IPS-18c (cell line): ENCODE data around the gene FRMD5.
"Not testable (repeated sequence)": the region's sequence is repeated elsewhere in the genome, so short reads cannot be mapped to it uniquely, and the experiment has no call there.

Experiments
- H3K4me3 ChIP-seq: 2 replicates; pipeline ENCODE4 v1.7.0; 2013; ENCODE audit warnings: low read depth, mild to moderate bottlenecking, low read length, moderate library complexity; ENCODE audit not compliant: insufficient read depth
- H3K9me3 ChIP-seq: one replicate; pipeline ENCODE4 v1.6.1; 2013; ENCODE audit warnings: mild to moderate bottlenecking, low read length, moderate library complexity; ENCODE audit not compliant: control insufficient read depth, insufficient read depth

FRMD5 gene

DNA sequence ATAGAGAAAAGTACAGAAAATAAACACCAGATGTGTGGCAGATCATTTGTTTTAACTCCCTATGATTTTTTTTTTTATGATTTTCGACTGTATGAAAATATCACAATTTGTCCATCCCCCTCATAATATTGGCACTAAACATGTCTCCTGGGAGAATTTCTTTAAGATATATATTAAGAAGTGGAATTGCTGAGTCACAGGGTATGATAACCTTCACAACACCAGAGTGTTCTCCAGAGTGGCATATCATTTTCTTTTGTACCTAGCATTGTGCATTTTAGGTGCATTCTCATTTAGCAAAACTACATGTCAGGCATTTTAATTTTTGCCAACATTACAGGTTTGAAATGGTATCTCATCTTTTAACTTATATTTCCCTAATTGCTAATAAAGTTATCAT lies 170.9 kb downstream of the FRMD5 start:
- H3K4me3 ChIP-seq, result no peak overlapping the region
- H3K9me3 ChIP-seq, result peaks cover 4% of the 10 kb centered on the region

DNA sequence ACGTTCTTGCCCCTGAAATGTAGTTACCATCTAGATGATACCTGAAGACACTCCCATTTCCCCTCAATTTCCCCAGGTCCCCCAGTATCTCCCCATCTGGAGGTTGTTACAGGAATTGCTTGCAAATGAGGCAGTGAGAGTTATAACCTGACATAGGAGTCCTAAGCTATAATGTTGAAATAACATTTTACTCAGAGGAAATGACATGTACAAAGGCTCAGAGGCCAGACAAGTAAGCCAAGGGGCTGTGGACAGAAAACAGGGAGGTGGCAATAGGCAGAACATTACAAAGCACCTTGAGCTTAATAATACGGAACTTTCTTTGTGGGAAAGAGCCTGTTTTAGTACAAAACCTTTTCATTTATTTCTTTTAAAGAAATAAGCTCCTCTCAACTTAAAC lies 171.9 kb downstream of the FRMD5 start:
- Histone ChIP-seq H3K4me3 (no peak overlapping the region), H3K9me3 (peaks cover 4% of the 10 kb centered on the region)

DNA sequence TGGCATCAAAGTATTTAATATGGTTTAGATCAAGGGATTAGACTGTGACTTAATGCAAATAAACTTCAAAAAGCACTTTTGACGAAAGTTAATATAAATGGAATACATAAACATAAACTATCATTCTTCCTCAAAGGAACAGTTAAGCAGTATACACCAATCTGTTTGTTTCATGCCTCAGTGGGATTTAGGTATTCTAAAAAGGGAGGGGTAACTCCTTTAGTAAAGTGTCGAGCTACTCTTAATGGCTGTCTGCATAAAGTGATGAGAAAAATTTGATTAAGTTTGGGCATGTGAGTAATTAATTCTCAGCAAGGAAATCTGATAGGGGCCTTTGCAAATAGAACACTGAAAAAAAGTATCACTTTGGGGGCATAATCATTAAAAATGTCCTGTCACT lies 176.9 kb downstream of the FRMD5 start:
- Histone ChIP-seq H3K9me3 (peaks cover 4% of the 10 kb centered on the region), H3K4me3 (no peak overlapping the region)

DNA sequence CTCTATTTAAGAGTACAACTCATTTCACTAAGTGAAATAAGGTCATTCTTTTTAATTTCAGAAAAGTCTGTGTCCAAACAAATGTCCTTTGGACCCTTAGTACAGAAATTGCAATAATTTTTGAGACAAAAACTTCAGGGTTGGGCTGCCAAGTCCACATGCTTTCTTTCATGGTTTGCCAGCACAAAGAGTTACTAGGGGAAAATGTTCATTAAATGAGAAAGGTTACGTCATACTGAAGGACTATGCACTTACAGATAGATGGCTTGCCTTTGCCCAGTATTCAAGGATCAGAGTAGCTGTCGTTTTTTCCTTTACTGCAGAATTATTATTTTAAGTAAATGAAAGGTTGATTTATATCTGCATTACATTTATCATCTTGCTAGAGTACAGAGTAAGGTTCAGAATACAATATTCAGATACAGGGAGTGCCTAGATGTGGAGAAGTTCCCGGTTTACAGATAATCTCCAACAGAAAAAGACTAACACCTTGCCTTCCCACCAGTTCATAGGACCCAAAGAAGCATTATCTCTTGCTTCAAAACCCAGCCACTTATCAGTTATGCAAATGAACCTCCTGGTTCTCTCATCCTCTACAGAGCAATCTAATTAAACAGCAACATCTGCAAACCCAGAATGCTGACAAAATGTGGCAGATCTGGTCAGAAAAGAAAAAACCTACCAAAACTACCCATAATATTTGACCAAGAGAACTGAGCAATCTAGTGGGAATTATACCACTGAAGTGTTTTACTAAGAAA lies 179.3 kb downstream of the FRMD5 start:
- H3K9me3 ChIP-seq, result no peaks in the 10 kb centered on the region
- no peak overlapping the region for H3K4me3 ChIP-seq

DNA sequence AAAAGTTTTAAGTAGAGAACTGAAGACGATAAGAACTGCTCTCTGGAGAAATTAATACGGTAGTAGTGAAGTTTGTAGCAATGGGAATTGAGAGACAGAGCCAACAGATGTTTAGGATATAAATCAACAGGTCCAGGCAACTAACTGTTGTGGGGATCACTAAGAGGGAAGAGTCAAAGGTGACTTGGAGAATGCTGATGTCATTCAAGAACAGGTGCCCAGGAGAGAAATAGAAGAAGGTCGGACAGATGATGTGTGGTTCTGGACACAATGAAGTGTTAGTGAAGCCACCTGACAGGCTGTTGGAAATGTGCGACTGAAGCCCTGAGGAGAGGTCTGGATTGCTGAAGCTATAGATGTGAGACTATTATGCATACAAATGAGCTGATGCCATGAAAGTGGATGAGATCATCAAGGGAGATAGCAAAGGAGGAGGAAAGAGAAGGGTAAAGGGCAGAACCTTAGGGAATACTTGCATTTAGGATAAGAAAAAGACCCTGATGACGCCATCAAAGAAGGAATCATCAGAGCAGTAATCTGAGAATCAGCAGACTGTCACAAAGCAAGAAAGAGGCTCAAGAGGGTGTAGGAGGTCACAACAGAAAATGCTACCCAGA lies 183.7 kb downstream of the FRMD5 start:
- no peak overlapping the region for H3K4me3 ChIP-seq
- no peaks in the 10 kb centered on the region for H3K9me3 ChIP-seq

DNA sequence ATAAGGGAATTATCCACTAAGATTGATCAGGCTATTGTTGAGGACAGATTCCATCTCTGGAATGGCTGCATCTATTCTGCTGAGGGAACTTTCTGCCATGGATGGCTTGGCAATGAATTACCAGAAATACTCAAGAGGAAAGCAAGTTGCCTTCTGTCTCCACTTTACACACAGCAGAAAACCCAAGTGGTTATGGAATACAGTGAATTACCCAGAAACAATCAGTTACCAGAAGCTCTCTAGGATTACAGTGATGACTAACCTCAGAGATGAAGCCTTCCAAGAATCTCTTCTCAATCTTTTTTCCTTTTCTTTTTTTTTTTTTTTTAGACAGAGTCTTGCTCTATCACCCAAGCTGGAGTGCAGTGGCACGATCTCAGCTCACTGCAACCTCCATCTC lies 185.0 kb downstream of the FRMD5 start:
- no peaks in the 10 kb centered on the region for H3K9me3 ChIP-seq
- no peak overlapping the region for H3K4me3 ChIP-seq

DNA sequence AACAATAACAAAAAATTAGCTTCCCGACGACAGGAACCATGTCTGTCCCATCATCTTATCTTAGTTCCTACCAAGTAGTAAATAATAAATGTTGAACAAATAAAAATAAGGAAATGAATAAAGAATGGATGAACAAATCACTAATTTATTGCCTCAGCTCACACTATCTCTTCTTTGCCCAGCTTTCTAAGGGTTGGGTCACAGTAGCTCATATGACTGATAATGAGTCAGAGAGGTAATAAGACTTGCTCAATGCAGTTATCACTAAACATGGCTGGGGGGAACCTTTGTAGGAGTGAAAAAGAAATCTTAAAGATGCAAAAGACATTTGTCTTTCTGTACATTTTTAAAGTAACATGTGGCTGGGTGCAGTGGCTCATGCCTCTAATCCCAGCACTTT lies 186.0 kb downstream of the FRMD5 start:
- Histone ChIP-seq H3K4me3 (no peak overlapping the region), H3K9me3 (no peaks in the 10 kb centered on the region)

DNA sequence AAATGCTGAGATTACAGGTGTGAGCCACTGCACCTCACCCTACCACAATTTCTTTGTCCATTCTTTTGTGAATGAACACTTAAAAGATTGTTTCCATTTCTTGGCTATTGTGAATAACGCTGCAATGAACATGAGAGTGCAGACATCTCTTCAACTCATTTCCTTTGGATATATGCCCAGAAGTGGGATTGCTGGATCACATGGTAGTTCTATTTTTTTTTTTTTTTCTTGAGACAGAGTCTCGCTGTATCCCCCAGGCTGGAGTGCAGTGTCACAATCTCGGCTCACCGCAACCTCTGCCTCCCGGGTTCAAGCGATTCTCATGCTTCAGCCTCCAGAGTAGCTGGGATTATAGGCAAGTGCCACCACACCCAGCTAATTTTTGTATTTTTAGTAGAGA lies 194.8 kb downstream of the FRMD5 start:
- H3K4me3 ChIP-seq, H3K9me3 ChIP-seq: not testable (repeated sequence)

DNA sequence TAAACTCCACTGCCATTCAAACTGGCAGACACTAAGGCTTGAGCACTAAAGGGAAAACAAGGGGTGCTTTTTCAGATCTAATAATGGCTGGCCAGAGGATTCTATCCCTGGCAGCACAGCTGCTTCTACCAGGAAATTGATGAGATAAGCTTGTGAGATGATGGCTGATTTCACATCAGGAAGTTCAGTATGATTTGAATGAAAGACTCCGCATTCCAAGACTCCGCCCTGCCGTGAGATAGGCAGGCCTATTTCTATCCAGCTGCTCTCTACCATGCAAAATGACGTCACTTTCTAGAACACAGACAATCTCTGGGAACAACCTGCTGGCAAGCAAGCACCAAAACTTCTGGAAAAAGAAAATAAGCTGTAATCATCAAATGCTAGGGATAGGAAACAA lies 196.5 kb downstream of the FRMD5 start:
- Histone ChIP-seq H3K9me3 (no peaks in the 10 kb centered on the region), H3K4me3 (no peak overlapping the region)

DNA sequence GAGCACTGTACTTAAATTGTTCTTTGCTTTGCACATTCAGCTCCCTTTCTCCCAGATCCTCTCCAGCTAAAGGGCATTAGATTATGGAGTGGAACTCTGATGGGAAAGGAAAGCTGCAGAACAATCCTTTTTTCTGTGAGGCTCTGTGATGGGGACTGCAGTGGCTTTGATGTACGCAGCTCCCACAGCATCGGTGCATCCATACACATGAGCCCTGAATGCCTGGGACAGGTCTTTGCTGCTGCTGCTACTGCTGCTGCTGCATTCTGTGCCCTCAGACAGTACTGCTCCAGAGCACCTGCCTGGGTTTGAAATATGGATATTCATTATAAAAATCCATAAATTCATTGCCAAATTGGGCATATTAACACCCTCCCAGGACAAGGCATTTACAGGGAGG lies 203.9 kb downstream of the FRMD5 start:
- no peak overlapping the region for H3K4me3 ChIP-seq

DNA sequence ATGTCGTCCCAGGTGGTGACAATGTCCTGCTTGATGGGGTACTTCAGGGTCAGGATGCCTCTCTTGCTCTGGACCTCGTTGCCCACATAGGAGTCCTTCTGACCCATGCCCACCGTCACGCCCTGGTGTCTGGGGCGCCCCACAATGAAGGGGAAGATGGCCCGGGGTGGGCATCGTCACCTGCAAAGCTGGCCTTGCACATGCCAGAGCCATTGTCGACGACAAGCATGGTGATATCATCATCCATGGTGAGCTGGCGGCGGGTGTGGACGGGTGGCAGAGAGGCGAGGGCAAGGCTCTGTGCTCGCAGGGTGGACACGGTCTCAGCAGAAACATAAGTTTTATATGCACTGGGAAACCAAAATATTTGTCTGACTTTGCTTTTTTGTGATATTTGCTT lies 205.1 kb downstream of the FRMD5 start:
- no peaks in the 10 kb centered on the region for H3K9me3 ChIP-seq
- no peak overlapping the region for H3K4me3 ChIP-seq

More for the DNA sequence above, 203.9 kb downstream of the FRMD5 start:
- H3K9me3 ChIP-seq, result no peaks in the 10 kb centered on the region

DNA sequence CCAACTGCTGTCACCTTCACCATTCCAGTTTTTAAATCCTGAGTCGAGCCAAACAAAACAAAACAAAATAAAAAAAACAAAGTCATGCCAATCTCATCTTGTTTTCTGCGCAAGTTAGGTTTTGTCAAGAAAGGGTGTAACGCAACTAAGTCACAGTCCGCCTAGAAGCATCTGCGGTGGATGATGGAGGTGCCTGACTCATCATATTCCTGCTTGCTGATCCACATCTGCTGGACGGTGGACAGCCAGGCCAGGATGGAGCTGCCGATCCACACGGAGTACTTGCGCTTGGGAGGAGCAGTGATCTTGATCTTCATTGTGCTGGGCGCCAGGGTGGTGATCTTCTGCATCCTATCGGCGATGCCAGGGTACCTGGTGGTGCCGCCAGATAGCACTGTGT lies 206.2 kb downstream of the FRMD5 start:
- no peak overlapping the region for H3K4me3 ChIP-seq

DNA sequence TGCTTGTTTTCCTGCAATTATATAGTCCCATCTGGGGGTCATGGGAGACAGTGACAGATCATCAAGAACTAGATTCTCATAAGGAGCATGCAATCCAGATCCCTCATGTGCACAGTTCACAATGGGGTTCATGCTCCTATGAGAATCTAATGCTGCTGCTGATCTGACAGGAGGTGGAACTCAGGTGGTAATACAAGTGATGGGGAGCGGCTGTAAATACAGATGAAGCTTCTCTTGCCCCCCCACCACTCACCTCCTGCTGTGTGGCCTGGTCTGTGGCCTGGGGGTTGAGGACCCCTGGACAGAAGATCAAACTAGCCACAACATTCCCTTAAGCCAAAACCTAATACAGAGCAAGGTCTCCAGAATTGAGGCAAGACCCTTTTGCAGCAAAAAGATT lies 207.1 kb downstream of the FRMD5 start:
- no peaks in the 10 kb centered on the region for H3K9me3 ChIP-seq
- no peak overlapping the region for H3K4me3 ChIP-seq

More for the DNA sequence above, 206.2 kb downstream of the FRMD5 start:
- no peaks in the 10 kb centered on the region for H3K9me3 ChIP-seq

DNA sequence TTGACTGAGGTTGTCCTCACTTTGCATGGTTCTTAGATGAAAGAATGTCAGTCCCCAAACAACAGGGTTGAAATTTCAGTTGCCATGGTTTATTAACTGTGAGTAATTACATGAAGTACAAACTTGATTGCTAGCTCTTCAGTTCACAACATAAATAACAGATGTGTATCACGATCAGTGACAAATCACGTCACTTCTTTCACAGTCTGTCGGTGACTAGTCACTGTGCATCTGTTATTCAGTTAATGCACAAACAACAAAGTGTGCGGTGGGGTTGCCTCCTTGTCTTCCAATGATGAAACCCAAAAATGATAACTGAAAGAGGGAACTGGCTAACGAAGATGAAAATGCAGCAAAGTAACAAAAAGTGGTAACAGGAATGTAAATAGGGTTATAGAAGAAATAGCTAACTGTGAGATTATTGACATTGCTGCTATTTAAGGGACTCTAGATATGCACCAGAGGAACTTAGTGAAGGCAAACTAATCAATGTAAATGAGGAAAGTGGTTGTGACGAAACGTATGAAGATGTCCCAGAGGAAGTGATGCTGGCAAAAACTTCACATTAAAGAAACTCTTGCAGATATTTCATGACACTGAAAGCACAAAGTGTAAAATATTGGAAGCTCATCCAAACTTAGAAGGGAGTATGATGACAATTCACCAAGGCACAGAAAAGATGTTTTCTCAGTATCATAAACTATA lies 208.9 kb downstream of the FRMD5 start:
- no peak overlapping the region for H3K4me3 ChIP-seq
- H3K9me3 ChIP-seq, result no peaks in the 10 kb centered on the region

DNA sequence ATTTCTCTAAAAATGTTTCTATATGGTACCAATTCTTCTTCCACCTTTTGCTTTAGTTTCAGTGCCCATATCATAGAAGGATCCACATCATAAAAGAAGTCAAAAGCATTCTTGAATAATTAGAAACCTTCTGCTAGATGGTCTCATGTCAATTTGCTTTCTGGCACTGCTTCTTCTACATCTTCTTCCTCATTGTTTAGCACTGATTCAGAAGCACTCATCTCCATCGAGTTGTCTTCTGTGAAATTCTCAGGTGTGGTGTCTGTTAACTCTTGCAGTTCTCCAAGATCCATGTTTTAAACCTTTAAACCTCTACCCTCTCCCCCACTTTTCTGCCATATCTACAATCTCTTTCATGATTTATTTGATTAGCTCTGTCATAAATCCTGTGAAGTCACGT lies 213.5 kb downstream of the FRMD5 start:
- no peaks in the 10 kb centered on the region for H3K9me3 ChIP-seq
- no peak overlapping the region for H3K4me3 ChIP-seq

DNA sequence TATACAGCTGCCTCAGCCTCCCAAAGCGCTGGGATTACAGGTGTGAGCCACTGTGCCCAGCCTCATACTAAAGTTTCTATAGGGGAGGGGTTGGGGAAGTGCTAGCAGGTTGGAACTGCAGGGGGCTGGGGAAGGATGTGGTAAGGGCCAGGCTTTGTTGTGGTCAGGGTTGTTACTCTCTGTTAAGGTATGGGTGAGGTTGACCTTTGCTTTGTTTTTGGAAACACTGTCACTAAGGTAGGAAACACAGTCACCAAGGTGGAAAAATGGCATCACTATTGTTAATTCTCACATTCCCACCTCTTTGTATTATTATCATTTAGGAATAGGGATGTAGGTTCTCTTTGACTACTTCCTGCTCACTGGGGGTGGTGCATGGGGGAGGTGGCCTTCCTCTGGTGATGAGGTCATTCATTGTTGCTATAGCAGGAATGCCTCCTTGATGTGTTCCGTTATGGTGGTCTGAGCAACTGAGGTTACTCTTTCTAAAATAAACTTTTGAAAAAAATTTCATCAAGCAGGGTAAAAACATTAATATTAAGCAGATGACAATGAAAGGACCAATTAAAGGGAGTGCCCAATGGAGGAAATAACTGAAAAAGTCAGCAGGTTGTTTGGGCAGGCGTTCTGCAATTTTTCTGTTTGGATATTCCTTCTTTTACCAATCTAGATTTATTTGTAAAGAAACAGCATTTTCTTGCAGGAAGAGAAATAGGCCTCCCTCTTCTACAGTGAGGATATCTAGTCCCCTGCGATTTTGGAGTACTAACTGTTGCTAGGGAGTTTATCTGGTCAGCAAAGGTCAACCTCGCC lies 217.8 kb downstream of the FRMD5 start:
- Histone ChIP-seq H3K4me3 (no peak overlapping the region), H3K9me3 (no peaks in the 10 kb centered on the region)

DNA sequence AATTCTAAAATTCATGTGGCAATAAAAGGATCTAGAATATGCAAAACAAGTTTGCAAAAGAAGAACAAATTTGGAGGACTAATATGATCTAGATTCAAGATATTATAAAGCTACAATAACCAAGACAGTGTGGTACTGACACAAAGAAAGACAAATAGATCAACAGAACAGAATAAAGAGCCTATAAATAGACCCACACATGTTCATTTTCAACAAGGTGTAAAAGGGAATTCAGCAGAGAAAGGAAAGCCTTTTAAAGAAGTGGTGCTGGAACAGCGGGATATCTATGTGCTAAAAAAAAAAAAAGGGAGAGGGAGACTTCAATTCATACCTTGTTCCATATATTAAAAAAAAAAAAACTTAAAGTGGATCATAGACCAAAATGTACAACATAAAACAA lies 219.3 kb downstream of the FRMD5 start:
- no peaks in the 10 kb centered on the region for H3K9me3 ChIP-seq
- H3K4me3 ChIP-seq, result no peak overlapping the region
